ACHN (cell line): Measurements from ENCODE around the gene SUMO3.

Experiments
- DNase-seq: peaks from one replicate; pipeline ENCODE4 v3.0.0-alpha.2; 2015
- in situ Hi-C: cut with HindIII; loops from 2 replicates; pipeline ENCODE4 v1.10.0; 2017; ENCODE audit warnings: low sequenced_read_pairs, low pct_ligation_motif_present, low pct_unique_long_range_greater_than_20kb

SUMO3 gene

DNA sequence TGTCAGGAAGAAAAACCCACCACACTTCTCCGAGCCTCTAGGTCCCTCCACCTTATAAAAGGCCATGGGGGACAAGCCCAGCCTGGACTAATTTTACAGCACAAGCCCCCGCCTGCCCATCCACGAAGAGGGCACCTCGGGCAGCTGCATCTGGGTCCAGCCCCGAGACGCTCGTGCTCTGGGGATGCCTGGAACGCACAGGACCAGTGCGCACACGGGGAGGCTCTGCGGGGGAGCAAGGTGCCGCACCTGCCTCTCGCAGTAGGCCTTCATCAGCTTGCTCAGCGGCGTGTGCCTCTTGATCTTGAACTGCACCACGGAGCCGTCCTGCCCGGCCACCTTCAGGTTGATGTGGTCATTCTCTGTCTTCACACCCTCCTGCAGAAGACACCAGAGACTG, 4.1 kb downstream of the SUMO3 start:
- in situ Hi-C loops = no loop called here
- no peak for DNase-seq

DNA sequence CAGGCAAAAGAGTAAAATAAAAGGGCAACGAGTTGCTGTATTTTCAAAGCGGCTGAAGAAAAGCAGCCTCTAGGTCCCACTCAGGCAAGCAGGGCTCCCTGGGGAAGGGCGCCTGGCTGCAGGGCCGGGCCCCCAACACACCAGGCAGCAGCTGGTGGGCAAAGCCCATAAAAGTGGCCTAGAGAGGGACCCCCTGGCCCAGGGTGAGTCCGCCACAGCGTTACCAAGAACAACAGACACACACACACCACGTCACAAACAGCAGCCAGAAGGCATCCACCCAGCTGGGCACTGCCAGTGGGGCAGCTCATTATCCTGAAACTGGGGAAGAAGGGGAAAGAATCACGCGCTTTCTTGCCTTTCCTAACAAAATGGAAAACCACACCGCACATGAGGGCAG, 4.7 kb downstream of the SUMO3 start:
- no peak for DNase-seq
- in situ Hi-C loops = no loop called here

DNA sequence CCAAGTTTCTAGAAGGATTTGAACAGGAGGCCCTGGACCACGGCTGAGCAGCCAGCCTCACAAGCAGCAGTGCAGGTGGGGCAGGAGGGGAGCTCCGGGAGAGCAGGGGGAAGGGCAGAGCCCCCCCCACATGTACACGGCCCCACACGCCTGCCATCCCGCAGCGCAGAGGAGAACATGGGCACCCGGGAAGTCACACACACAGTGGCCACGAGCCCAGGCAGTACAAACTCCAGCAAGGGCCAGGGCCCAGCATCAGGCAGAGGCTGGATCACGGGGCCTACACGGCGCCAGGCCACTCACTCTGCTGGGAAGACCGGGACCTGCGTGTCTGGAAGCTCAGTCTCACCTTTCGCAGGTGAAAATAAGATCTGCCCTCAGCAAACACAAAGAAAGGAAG, 5.2 kb downstream of the SUMO3 start:
- in situ Hi-C loops = no loop called here
- no peak for DNase-seq

DNA sequence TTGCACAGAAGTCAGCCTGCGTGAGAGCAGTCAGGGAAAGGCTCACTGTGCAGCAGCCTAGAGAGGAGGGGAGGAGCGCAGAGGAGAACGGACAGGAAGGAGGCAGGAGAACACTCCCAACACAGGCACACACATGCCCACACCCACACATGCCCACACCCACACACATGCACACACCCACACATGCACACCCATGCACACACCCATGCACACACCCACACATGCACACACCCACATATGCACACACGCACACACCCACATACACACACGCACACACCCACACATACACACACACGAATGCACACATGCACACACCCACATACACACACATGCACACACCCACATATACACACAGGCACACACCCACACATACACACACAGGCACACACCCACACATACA, 7.1 kb downstream of the SUMO3 start:
- DNase-seq = no peak
- in situ Hi-C loops = no loop called here

DNA sequence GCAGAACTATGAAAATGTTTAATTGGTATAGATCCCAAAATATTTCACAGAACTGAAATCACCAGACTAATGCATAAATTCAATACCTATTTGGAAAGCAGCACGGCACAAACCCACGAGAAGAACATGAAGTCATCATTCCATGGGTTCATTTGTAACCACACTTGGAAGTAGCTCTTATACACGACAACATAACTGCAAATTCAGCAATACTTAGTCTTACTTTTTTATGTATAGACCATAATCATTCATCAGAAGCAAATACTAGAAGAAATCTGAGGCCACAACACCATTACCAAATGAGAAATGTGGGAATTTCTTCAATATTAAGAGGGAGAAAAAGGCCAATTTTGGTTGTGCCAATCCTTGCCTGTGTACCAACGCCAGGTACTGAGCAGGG, 12.0 kb downstream of the SUMO3 start:
- in situ Hi-C loops = no loop called here
- DNase-seq = no peak

DNA sequence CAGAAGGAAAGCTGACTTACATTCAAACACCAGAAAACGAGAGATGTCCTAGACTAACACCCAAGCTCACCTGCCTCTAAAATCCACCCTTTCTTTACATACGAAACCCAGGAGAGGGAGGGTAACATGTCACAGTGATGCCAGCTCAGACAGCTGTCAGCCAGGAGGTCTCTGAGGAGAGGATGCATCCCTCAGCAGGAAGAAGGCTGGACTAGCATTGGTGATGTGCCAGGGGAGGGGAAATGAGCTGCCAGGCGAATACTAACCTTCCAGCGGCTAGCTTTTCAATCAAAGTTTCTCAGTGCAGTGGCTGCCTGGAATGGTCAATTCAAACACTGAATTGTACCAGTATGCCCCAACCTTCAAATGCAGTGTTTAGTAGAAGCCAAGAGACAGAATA, 12.6 kb downstream of the SUMO3 start:
- in situ Hi-C loops = no loop called here
- DNase-seq = no peak

DNA sequence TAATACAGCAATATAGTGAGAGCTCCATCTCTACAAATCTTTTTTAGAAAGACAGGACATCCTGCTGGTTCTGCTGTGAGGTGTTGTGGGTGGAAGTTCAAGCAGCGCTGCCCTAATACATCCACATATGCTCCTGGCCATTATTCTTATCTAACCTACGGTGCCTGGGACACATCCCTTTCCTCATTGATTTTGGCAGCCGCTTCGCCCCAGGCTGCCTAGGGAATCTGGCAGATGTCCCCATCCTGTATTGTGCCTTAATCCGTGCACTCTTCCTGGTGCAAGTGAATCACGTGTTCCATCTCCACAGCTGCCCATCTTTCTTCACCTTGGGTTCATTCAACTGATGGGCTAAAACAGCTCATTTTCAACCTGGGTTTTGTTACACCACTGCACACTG, 13.1 kb downstream of the SUMO3 start:
- no peak for DNase-seq
- in situ Hi-C loops = no loop called here

DNA sequence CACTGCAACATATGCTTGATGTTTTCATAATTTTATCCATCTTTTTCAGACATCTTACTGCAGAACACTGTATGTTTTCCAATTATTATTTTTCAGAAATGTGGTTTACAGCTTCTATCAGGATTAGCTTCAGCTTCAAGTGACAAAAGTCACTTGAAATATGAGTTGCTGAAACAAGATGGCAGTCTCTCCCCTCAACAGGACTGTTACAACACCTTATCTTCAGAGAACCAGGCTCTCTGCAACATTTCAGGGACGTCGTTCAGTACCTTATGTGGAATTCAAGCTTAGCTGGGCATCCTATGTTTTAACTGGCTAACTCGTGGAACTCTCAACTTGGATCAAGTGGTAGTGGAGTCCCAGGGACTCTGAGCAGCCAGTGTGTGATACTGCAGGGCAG, 14.2 kb downstream of the SUMO3 start:
- in situ Hi-C loops = no loop called here

DNA sequence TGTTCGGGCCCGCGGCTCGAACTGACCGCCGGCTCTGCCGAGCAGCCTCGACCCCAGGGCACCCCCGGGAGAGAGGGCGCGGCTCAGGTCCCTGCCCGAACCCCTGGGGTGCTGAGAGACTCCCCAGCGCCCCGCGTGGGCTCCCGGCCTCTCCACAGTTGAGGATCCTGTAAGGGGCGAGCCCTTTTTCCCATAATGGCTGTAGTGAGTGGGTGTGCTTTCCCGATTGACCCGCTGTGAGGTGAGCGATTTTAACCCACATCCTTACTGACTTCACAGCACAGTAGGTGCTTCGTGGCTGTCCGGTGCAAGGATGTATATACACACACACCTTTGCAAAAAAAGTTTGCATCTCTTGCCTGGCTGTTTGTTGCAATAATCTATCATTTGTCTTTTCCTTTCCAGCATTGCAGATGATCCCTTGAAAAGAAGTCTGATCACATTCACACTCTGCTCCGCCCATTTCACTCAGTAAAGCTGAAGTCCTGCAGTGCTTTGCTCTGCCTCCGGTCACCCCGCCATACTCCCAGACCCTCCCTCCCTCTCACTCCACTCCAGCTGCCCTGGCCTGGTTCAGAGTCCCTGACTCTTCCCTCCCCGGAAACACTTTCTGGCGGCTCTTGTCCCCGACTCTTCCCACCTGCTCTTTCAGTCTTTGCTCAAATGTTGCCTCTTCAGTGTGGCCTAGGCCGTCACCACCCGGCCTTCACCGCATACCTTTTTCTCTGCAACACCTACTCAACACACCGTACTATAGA, 15.3 kb downstream of the SUMO3 start:
- peak; percentile 27 for DNase-seq
- in situ Hi-C loops = no loop called here

More for the DNA sequence above, 14.2 kb downstream of the SUMO3 start:
- DNase-seq = no peak

DNA sequence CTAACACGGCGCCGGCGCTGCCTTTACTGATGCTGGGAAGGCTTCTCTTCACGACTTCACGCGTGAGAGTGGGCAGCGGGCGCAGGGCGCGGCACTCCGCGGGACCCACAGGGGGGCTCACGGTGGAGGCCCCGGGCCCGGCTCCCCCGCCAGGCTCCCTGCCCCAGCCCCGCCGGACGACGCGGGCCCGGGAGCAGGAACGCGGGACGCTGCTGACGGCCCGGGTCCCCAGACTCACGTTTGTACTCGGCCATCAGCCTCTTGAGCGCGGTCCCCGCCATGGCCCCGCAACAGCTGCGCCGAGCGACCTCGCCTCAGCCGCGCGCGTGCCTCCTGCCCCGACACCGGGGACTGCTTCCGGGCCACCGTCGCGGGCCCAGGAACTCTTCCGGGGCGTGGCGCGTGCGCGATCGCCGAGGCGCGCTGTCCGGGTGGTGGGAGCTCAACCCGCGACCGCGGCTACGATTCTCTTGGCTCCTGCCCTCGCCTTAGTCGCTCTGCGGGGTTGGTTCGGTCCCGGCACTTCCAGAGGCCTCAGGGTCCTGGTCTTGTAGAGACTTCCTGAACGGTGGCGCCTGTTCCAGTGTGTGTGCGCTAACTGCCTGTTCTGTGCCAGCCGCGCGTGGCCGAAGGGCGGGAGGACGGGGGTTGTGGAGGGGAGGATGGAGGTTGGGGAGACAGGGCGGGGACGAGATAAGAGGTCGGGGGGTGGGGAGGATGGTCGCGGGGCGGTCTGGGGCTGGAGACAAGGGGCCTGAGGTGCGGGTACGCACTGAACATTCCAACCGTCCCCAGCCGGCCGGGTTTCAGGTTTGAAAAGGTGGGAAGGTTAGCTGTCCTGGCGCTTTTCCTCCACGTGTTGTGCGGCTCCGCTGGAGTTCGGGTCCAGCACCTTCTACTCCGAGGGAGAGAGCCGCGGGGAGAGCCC, 16.1 kb downstream of the SUMO3 start, which contains the start of gene UBE2G2:
TSS of gene UBE2G2 (minus strand) at position 353 of the 928 bp plus-strand sequence. CDS start at position 281, 72 bp downstream.
- in situ Hi-C loops = no loop called here

DNA sequence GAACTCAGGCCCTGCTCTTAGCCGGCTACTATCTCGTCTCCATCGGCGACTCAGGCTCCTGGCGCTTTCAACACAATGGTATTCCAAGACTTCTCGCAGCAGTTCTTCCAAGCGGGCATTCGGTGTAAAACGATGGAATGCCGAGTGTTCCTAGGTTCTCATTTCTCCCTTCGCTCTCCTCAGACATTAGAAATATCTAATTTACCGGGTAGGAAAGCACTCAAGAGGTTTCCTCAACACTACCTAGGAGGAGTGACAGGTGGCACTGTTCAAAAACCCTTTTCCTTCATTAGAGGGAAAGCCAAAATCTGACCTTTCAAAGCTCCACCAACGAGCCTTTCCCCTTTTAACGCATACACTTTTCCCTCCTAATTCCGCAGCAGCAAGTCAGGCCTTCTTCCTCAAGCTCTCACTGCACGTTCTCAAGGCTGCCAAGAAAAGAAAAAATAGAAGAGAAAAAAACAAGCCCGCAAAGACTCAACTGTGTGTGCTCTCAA, 16.8 kb downstream of the SUMO3 start:
- in situ Hi-C loops = no loop called here
- peak; percentile 51 for DNase-seq

More for the DNA sequence above, 16.1 kb downstream of the SUMO3 start, which contains the start of gene UBE2G2:
- peak; percentile 75 for DNase-seq

DNA sequence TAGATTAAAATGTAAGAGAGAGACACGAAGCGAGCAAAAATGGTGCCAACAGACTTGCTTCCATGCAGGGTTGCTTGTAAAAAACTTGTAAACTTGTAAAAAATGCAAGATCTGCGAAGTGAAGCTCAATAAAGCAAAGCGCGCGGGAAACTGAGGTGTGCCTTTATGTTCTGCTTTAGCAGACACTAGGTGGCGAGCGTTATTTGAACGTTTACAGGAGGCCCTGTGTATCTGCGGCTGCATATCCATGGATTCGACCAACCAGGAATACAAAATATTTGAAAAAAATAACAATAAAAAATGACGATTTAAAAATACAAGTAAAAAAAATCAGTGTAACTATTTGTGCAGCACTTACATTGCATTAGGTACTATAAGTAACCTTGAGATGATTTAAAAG, 17.8 kb downstream of the SUMO3 start:
- in situ Hi-C loops = no loop called here
- no peak for DNase-seq

DNA sequence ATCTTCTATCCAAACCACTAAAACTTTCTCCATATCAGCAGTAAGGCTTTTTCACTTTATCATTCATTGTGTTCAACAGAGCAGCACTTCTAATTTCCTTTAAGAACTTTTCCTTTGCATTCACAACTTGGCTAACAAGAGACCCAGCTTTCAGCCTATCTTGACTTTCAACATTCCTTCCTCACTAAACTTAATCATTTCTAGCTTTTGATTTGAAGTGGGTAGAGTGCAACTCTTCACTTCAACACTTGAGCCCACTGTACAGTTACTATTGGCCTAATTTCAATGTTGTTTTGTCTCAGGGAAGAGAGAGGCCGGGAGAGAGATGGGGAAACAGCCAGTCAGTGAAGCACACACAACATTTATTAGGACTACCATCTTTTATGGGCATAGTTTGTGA, 18.2 kb downstream of the SUMO3 start:
- DNase-seq = no peak
- in situ Hi-C loops = no loop called here

DNA sequence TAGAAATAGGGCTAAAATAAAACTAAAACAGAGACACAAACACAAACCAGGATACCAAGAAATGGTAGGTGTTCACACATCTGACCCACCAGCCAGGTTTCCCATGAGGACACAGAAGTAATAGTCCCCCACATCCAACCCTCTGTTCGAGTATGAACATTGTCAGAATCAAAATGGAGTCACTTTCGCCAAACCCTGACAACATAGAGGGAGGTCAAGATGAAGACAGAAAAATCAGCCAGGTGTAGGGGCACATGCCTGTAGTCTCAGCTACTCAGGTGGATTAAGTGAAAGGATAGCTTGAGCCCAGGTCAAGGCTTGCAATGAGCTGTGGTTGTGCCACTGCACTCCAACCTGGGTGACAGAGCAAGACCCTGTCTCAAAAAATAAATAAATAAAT, 20.1 kb downstream of the SUMO3 start:
- no peak for DNase-seq
- in situ Hi-C loops = no loop called here

DNA sequence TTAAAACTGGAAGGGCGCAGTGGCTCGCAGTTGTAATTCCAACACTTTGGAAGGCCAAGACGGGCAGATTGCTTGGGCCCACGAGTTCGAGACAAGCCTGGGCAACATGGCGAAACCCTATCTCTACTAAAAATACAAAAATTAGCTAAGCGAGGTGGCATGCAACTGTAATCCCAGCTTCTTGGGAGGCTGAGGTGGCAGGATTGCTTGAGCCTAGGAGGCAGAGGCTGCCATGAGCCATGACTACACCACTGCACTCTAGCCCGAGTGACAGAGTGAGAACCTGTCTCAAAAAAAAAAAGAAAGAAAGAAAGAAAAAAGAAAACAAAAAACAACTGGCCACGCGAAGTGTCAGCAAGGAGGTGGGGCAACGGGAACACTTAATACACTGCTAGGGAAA, 22.5 kb downstream of the SUMO3 start:
- in situ Hi-C loops = no loop called here
- no peak for DNase-seq

DNA sequence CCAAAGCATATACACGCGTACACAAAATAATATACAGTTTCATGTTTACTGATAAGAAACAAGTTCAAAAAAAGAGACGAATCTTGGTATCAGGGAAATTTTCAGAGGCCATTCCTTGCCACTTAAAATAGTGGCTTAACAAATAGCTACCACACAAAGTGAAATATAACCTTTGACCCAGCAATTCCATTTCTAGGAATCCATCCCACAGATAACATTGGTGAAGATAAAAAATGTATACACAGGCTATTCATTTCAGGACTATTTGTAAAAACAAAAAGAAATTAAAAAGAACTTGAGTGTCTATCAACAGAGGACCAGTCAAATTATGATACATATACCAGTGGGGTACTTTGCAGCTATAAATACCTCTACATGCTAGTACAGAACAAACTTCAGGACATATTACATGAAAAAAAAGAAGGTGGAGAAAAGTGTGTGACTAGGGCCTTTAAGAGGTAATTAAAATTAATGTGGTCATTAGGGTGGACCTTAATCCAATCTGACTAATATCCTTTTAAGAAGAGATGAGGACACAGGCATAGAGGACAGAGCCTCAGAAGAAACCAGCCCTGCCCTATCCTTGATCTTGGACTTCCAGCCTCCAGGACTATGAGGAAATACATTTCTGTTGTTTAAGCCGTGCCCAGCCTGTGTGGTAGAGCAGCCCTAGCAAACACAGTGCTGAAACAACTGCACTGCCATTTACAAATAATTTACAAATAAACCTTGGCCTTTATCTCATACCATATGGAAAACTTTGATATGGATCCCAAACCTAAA, 24.1 kb downstream of the SUMO3 start:
- in situ Hi-C loops = no loop called here
- DNase-seq = no peak

DNA sequence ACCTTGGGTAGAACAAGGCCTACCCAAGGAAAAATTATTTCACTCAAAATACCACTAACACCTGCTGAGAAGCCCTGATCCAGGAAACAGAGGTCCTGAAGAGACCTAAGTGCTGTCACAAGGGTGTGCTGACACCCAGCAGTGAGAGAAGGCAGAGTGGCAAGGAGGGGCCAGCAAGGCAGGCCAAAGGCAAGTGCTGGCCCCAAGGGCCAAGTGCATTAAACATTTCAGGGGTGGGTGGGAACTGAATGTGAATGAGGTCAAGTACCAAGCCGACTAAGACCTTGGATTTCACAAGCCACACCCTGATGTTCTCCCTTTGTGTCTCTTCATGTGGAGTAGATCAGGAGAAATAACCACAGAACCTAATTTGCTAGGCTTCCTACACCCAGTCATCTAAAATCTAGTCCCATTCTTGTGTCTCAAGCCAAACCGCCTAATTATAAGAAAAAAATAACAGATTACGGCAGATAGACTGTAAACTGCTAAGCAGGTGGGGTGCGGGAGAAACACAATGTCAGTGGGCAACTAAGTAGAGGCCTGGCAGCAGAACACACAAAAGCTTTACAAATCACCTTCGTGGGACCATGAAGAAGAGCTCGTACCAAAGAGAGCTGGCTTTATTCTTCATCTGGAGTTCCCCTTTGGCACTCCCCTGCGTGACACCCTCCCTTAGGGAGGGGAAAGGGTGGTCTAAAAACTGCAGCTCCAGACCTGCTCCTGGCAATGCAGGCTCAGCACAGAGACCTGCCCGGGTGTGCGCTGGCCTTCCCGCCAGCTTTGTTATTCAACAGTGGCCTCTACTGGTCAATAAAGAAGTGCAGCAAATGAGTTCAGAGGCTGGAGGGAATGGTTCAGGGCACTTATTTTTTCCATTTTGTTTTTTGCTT, 24.9 kb downstream of the SUMO3 start:
- DNase-seq = peak; percentile 59
- in situ Hi-C loops = no loop called here

DNA sequence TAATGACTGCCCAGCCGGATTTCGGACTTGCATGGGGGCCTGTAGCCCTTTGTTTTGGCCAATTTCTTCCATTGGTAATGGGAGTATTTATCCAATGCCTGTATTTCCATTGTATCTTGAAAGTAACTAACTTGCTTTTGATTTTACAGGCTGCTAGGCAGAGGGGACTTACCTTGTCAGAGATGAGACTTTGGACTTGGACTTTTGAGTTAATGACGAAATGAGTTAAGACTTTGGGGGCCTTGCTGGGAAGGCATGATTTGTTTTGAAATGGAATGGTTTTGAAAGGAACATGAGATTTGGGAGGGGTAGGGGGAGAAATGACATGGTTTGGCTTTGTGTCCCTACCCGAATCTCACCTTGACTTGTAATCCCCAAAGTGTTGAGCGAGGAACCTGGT, 25.9 kb downstream of the SUMO3 start:
- in situ Hi-C loops = no loop called here
- no peak for DNase-seq
